RCC 7860 (cell line): ENCODE measurements around the gene NDST1.
"Not testable (repeated sequence)": the region's sequence is repeated elsewhere in the genome, so short reads cannot be mapped to it uniquely, and the experiment has no call there.

Source experiments
- DNase-seq: peaks from one replicate; pipeline ENCODE4 v3.0.0-alpha.2; 2015; ENCODE audit warnings: low spot score
- FAIRE-seq: peaks from 2 replicates; lab custom pipeline; 2012; peaks lifted over from hg19 to GRCh38; lab: Jason Lieb, UNC

The NDST1 gene

GRCh38 chr5:150507474-150508276 is at the start of gene NDST1:
Gene NDST1, plus strand, starts transcription at chr5:150508131. Its CDS starts 13,124 bp downstream, at chr5:150521255.
- DNase-seq (no peak), FAIRE-seq (no peak)

GRCh38 chr5:150458802-150459557 is 49.0 kb upstream of the NDST1 start:
- peak; percentile 71 for DNase-seq
- FAIRE-seq = no peak

GRCh38 chr5:150460781-150461180 is 47.1 kb upstream of the NDST1 start:
- FAIRE-seq (no peak), DNase-seq (no peak)

- DNase-seq = no peak
These were observed 46.7 kb upstream of the NDST1 start for GRCh38 chr5:150461231-150461630.

GRCh38 chr5:150464554-150465012 is 43.3 kb upstream of the NDST1 start:
- DNase-seq (no peak), FAIRE-seq (peak; percentile 18)

More at GRCh38 chr5:150461231-150461630, 46.7 kb upstream of the NDST1 start:
- no peak for FAIRE-seq

- peak; percentile 77 for FAIRE-seq
These were observed 42.0 kb upstream of the NDST1 start for GRCh38 chr5:150465927-150466326.

GRCh38 chr5:150468206-150468605 is 39.7 kb upstream of the NDST1 start:
- FAIRE-seq (no peak), DNase-seq (no peak)

More at GRCh38 chr5:150465927-150466326, 42.0 kb upstream of the NDST1 start:
- DNase-seq = peak; percentile 67

- FAIRE-seq (peak; percentile 98), DNase-seq (peak; percentile 98)
These were observed 38.0 kb upstream of the NDST1 start for GRCh38 chr5:150469718-150470469.

GRCh38 chr5:150473673-150474358 is 34.1 kb upstream of the NDST1 start:
- DNase-seq (peak; percentile 100), FAIRE-seq (peak; percentile 96)

GRCh38 chr5:150476568-150476967 is 31.4 kb upstream of the NDST1 start:
- not testable (repeated sequence) for DNase-seq, FAIRE-seq

GRCh38 chr5:150479416-150479815 is 28.5 kb upstream of the NDST1 start:
- DNase-seq (no peak), FAIRE-seq (no peak)

- FAIRE-seq = no peak
- no peak for DNase-seq
These were observed 26.3 kb upstream of the NDST1 start for GRCh38 chr5:150481708-150481965.

GRCh38 chr5:150481972-150482406 is 25.9 kb upstream of the NDST1 start:
- DNase-seq = no peak
- FAIRE-seq = no peak

- FAIRE-seq (no peak), DNase-seq (no peak)
These were observed 22.8 kb upstream of the NDST1 start for GRCh38 chr5:150484964-150485692.

- no peak for DNase-seq
- FAIRE-seq = no peak
These were observed 22.1 kb upstream of the NDST1 start for GRCh38 chr5:150485693-150486401.

GRCh38 chr5:150486402-150487198 is 21.3 kb upstream of the NDST1 start:
- FAIRE-seq (no peak), DNase-seq (peak; percentile 63)

- DNase-seq (peak; percentile 71), FAIRE-seq (no peak)
These were observed 20.5 kb upstream of the NDST1 start for GRCh38 chr5:150487199-150488061.
